IPS-11a (cell line): ENCODE results near the gene FLRT2.

Experiments
- H3K4me3 ChIP-seq: one replicate; pipeline ENCODE4 v1.5.1; 2013; ENCODE audit warnings: low read depth, low read length, control low read depth

FLRT2 gene

DNA sequence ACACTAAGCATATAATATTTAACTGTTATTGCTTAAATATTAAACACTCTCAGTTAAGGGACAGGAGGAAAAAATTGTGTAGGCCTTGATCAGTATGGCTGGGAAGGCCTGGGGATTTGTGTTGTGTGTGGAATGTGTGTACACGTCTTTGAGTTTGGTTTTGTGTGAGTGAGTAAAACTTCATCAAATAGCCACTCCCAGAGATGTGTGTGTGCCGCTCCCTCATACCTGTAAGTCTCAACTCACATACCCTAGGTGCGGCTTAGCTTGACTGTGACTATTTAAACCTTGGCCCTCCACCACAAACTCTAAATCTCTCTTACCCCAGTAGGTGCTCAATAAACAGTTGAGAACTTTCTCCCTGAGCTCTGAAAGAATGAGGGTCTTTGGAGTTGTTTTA lies 64.3 kb downstream of the FLRT2 start:
- no peak overlapping the region for H3K4me3 ChIP-seq

DNA sequence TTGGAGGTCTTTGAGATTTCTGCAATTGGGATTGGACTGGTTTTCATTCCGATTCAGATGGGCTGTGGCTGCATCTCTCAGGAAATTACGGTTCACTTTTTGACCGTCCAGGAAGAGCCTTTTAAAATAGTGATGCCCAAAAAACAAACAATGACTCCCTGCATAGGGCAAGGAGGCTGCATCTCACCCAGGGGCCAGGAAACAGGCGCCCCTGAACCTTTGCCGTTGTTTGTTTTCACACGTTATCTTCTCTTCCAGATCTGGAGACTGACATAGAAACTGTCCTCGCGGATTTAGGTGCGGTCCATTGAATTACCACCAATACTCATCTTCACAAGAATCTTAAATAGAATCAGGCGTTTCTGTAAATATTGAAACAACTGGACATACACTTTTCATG lies 66.0 kb downstream of the FLRT2 start:
- no peak overlapping the region for H3K4me3 ChIP-seq

DNA sequence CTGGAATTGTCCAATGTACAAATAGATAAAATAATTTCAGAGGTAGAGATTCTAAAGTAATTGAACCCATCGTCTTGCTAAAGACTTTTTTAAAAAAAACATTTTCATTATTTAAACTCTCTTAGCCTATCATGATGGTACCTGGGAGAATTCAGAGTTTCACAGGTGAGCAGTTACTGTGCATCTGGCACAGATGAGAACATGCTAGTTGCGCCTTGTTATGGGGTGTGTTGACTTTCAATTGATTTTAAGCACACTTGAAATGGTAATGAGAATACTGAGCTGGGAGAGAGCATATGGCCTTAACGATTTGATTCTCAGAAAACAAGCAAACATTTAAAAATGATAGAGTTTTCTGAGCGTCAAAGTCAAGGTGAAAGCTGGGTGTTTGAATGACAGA lies 66.6 kb downstream of the FLRT2 start:
- no peak overlapping the region for H3K4me3 ChIP-seq

DNA sequence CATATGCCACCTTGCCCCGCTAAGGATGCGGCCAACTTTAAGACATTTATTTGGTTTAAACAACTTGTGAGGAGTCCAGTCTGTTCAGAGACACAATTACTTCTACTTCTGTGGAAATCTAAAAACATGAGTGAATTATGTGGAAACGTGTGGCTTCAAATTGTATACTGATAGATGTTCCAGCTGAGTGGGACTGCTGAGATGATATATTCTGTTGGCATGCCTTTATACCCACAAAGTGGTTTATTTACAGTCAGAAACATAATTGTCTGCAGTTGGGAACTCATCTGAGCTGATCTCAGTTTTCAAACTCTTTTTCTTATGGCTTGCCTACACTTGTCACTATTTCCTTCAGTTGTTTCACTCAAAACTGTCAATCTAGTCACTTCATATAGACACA lies 67.8 kb downstream of the FLRT2 start:
- no peak overlapping the region for H3K4me3 ChIP-seq

DNA sequence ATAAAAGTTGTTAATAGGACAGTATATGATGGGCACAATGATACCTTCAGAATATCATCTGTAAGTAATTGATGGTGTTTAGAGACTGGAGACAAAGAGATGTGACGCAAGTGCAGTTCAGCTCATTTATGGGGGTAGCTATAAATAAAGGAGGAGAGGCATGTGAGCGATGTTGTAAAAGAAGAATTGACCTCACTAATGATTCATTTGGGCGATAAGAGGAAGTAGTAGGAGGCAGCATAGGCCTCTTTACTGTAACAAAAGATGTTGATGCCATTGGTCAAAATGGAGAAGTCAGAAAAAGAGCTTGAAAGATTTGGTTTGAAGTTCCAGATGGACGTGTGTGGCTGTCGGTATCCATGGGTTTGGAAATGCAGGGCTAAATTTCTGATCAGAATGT lies 70.0 kb downstream of the FLRT2 start:
- no peak overlapping the region for H3K4me3 ChIP-seq

DNA sequence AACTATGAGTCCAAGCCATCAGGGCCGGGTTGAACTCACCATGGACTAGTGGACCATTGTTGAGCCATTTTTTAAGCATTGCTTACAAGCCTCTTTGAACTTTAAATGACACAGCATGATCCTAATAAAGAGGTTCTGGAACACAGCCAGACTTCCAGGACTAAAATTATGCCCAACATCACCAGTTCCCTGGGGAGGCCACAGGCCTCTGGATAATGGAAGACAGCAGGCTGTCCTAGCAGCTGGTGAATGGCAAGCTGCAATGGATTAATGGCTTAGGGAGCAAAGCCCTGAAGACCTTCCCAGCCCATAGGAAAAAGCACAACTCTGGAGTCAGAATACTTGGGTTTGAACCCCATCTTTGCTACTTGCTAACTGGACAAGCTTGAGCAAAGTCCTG lies 71.3 kb downstream of the FLRT2 start:
- H3K4me3 ChIP-seq, result no peak overlapping the region

DNA sequence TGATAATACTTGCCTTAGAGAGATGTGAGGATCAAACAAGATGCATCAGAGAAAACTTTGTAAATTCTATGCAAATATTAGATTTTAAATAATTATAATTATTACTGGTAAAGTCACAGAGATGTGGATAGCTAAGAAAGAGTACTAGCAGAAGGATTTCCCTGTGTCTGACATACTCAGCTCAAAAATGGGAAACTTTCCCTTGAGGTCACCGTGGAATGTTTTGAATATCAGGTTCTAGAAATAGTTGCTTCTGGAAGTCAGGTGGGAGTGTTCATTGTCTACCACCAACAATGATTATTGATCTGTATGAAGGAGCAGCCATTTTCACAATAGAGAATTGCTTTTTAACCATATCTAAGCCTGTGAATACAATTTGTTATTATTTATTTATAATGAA lies 71.7 kb downstream of the FLRT2 start:
- H3K4me3 ChIP-seq, result no peak overlapping the region

DNA sequence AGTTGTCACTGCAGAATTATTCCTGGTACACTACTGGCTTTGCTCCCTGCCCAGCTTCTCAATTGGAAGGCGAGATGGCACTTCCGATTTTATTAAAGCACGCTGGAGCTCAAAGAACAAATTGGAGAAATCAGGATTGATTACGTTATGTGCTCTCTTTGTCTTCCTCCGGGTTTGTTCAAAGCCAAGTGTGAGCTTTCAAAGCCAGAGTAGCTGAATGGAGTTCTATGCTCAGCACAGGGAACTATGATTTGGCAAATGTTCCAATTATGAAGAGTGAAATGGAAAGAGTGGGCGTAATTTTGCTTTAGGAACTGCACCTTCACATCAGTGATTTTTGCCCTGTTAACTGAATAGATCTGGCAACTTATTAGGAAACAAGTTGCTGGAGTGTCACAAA lies 72.4 kb downstream of the FLRT2 start:
- no peak overlapping the region for H3K4me3 ChIP-seq

DNA sequence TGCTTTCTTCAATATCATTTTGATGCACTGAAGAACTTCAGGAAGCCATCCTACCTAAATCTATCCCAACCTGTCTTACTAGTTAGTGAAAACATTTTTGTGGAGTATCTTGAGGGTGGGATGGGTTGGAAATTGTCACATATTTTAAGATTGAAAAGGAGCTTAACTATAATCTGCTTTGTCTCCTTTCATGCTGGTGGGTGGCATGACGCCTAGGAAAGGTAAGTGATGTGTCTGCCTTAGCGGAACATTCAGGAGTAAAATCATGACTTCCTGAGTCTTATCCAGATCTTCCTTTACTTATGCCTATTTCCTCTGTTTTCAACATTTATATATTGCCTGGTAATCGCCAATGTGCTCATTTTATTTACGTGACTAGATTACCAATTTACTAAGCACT lies 74.1 kb downstream of the FLRT2 start:
- no peak overlapping the region for H3K4me3 ChIP-seq

DNA sequence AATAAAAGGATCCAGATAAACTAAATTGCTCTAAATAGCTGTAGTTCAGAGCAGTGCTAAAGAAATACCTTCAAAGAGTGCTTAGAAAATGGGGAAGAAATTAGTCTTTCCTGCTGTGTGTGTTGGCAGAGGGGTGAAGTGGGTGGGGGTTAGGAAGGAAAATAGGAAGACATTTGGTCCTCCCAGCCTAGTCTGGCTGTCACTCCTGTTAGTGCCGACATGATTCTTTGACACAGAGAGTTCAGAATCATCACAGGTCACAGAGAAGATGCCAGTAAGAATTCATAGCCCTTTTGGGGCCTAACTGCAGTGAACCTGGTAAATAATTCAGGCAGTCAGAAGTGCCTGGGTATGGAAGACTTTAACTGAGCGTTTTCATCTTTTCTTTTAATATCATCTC lies 74.8 kb downstream of the FLRT2 start:
- H3K4me3 ChIP-seq, result no peak overlapping the region

DNA sequence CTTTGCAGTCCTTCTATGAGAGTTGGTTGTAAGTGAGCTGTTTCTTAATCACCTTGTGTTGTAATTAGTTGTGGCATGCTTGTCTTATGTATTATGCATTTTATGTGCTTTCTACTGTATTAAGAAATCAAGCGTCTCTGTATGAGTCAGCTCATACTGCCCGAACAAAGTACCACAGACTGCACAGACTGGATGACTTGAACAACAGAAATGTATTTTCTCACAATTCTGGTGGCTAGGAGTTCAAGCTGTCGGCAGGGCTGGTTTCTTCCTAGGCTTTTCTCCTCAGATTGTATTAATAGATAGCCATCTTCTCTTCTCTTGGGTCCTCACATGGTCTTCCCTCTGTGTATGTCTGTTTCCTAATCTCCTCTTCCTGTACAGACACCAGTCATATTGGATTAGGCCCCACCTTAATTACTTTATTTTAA lies 77.7 kb downstream of the FLRT2 start:
- no peak overlapping the region for H3K4me3 ChIP-seq

DNA sequence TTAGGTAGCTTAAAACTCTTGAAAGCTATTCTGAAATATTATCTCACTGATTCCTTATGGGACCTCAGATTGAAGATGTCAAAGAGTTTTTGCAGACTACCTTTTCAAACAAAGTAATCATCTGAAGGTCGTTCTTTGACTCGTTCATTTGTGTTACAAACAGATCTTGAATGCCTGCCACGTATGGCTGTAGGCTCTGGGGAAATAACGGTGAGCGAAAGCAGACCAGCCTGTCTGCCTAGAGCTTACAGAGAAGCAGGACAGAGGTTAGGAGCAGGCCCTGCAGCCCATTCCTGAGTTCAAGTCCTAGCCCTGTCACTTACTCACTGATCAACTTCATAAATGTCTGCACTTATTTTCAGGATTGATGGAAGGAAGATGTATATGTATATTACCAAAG lies 83.6 kb downstream of the FLRT2 start:
- no peak overlapping the region for H3K4me3 ChIP-seq

DNA sequence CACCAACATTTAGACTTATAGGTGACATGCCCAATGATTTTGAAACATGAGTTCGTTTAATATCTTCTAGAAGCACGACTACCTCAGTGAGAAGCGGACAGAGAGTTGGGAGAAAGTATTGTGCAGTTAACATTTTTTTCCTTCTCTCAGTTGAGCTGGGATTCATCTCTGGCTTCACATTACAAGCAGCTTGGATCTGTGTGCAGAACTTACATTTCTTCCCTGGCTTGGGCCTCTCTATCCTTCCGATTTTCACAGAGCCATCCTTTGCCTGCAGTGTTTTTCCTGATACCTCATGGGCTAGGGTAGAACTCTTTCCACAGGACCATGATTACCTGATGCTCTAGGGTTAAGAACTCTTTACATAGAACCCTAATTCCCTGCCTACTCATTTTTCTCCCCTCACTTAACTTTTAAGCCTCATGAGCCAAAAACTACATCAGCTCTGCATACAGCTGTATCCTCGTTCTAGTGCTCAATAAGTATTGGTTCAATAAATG lies 86.5 kb downstream of the FLRT2 start:
- H3K4me3 ChIP-seq, result no peak overlapping the region

DNA sequence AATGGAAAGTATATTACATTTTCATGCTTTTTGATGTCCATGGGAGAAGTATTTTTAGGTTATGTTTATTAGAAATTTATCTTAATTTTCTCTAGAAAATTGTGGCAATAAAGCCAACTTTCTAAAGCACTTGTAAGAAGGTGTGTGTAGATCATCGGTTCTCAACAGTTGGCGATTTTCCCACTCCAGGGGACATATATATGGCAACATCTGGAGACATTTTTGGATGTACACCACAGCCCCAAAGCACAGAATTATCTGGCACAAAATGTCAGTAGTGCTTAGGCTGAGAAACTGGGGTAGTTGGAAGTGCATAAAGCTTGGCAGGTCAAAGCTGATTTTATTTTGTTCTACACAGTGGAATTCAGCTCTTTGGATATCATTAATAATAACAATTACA lies 86.9 kb downstream of the FLRT2 start:
- H3K4me3 ChIP-seq, result no peak overlapping the region

DNA sequence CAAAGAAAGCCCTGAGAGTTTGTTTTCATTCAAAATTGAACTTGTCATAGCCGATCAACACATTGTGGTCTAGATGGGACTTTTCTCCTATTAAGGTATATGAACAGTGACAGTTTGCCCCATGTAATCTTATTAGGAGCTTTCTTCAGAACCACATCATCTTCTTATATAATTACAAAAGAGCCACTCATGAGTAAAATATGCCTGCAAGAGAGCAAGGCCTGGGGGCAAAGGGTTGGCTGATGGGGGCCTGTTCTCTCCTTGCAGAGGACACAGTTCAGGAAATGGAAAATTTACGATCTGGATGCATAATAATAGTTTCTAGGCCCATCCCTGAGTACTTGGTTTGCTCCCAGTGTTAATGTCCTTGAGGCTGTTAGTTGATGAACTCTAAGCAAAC lies 87.8 kb downstream of the FLRT2 start:
- H3K4me3 ChIP-seq, result no peak overlapping the region

DNA sequence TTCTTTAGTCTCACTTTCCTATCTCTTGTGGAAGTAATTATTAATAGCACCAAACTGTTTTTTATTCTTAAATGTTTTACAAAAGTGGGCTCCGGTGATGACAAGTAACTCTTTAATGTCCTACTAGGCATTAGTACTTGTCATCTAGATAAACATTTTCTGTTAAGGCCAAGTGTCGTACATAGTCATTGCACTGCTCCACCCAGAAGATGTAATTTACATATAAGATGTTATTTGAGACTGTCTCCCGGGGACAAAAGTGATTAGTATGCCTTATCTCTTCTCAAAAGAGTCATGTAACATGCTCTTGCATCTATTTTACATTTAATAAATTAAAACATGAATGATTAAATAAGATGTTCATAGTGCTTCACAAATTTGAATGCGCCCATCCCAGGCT lies 88.4 kb downstream of the FLRT2 start:
- H3K4me3 ChIP-seq, result no peak overlapping the region

DNA sequence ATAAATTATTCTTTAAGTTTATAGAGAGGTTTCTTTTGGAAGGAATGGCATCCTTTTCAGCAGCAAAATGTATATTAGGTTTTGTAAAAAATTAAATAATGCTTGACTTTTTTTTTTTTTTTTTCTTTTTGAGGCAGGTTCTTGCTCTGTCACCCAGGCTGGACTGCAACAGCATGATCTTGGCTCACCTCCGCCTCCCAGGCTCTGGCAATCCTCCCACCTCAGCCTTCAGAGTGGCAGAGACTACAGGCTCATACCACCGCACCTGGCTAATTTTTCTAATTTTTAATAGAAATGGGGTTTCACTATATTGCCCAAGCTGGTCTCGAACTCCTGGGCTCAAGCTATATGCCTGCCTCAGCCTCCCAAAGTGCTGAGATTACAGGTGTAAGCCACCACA lies 89.0 kb downstream of the FLRT2 start:
- H3K4me3 ChIP-seq, result no peak overlapping the region

DNA sequence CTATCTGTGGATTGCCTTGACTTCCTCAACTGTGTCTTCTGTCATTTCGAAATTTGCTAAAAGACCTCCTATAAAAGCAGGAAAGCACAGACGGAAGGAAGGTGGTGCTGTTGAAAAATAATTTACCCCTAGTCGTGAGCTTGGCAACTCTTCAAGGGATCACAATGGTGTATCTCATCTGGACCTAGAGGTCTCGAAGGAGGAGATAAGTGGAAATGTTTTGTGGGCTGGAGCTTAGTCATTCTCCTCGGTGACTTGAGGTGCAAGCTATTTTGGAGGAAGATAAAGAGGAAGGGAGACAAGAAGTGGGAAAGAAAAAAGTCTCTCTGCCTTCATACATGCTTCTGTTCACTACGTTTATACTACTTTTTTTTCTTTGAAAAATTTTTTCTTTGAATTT lies 89.9 kb downstream of the FLRT2 start:
- no peak overlapping the region for H3K4me3 ChIP-seq

DNA sequence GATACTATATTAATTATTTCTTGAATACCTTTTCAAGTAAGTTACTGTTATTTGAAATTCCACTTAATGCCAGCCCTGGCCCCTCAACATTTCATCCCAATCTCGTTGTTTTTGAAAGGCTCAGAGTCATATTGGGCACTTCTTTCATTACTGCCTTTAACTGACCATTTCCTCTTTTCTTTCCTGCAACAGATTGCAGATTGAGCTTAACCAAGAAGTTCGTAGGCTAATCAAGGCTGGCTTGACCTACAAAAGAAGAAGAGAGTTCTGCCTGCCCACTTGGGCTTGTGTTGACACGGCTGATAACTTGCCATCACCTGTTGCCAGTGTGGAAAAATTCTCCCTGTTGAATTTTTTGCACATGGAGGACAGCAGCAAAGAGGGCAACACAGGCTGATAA lies 91.0 kb downstream of the FLRT2 start:
- no peak overlapping the region for H3K4me3 ChIP-seq

DNA sequence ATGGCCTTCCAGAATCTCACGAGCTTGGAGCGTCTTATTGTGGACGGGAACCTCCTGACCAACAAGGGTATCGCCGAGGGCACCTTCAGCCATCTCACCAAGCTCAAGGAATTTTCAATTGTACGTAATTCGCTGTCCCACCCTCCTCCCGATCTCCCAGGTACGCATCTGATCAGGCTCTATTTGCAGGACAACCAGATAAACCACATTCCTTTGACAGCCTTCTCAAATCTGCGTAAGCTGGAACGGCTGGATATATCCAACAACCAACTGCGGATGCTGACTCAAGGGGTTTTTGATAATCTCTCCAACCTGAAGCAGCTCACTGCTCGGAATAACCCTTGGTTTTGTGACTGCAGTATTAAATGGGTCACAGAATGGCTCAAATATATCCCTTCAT lies 92.2 kb downstream of the FLRT2 start:
- no peak overlapping the region for H3K4me3 ChIP-seq

DNA sequence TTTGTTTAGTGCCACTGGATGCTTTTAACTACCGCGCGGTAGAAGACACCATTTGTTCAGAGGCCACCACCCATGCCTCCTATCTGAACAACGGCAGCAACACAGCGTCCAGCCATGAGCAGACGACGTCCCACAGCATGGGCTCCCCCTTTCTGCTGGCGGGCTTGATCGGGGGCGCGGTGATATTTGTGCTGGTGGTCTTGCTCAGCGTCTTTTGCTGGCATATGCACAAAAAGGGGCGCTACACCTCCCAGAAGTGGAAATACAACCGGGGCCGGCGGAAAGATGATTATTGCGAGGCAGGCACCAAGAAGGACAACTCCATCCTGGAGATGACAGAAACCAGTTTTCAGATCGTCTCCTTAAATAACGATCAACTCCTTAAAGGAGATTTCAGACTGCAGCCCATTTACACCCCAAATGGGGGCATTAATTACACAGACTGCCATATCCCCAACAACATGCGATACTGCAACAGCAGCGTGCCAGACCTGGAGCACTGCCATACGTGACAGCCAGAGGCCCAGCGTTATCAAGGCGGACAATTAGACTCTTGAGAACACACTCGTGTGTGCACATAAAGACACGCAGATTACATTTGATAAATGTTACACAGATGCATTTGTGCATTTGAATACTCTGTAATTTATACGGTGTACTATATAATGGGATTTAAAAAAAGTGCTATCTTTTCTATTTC lies 93.2 kb downstream of the FLRT2 start:
- no peak overlapping the region for H3K4me3 ChIP-seq

DNA sequence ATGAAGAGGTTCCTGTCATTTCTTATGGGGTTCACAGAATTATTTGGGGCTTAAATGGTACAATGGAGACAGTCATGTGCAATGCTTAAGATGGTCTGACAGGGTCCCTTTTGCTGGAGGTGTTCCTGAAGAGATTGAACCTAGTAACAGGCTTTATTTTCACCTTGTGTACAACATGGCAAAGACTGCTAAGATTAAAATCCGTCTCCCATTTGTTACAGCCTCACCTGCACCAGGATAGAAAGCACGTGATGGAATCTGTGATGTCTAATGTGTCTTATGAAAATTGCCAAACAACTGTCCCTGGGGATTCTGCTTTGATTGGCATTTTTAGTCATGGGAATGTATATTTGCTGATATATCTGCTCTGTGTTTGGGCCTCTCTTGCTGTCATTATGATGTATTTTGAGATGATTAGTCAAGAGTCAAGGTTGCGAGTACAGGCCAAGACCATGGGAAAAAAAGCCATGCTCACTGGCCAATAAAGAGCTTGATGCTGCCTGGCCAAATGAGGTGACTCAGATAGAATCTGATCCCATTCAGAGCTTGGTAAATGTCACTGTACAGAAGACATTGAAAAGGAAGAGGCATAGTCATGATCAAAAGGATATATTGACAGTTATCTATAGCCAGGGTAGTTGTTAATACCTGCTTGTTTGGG lies 96.1 kb downstream of the FLRT2 start:
- no peak overlapping the region for H3K4me3 ChIP-seq

DNA sequence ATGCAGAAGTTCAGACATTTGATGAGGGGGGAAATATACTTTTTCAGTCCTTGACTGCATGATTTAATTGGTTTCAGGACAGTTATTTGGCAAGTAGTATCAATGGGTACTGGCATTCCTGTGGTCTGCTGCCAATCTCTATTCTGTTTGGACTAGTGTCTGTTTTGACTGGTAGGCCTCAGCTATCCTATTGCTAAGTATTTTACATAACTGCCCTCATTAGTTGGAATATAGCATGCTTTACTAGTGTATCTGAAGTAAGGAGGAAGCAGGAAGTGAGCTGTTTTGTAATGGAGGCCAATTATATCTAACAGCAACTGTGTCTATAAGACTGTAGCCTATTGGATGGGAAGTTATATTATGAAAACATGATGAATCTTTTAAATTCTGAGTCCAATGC lies 104.3 kb downstream of the FLRT2 start:
- no peak overlapping the region for H3K4me3 ChIP-seq
